GM12874 (cell line): ENCODE results near the gene GABRB1.

ENCODE experiments used
- CTCF ChIP-seq: IDR thresholded peaks from 2 replicates; pipeline ENCODE4 v1.5.1; 2011; ENCODE audit warnings: low read depth, mild to moderate bottlenecking, control low read depth, low read length, moderate library complexity; ENCODE audit not compliant: insufficient read depth

GABRB1 gene

GRCh38 chr4:47334652-47335051, 303.3 kb downstream of the GABRB1 start:
- TF ChIP-seq CTCF, result no peak

- TF ChIP-seq CTCF, result no peak
Observed at GRCh38 chr4:47337893-47338292, 306.5 kb downstream of the GABRB1 start.

- no peak for TF ChIP-seq CTCF
Observed at GRCh38 chr4:47340914-47341313, 309.5 kb downstream of the GABRB1 start.

GRCh38 chr4:47342796-47343195, 311.4 kb downstream of the GABRB1 start:
- no peak for TF ChIP-seq CTCF

- TF ChIP-seq CTCF, result no peak
Observed at GRCh38 chr4:47349326-47349725, 318.0 kb downstream of the GABRB1 start.

- TF ChIP-seq CTCF, result no peak
Observed at GRCh38 chr4:47355568-47355967, 324.2 kb downstream of the GABRB1 start.

GRCh38 chr4:47359891-47360290, 328.5 kb downstream of the GABRB1 start:
- no peak for TF ChIP-seq CTCF

- no peak for TF ChIP-seq CTCF
Observed at GRCh38 chr4:47367761-47368160, 336.4 kb downstream of the GABRB1 start.
